ENCODE measurements around the gene CELSR1.
"Not testable (repeated sequence)": the region's sequence is repeated elsewhere in the genome, so short reads cannot be mapped to it uniquely, and the experiment has no call there.

CELSR1 gene

GRCh38 chr22:46473896-46474557 is 63.4 kb downstream of the CELSR1 start:
- Histone ChIP-seq H3K27me3 (ENCODE audit: insufficient read depth, low read depth) (peaks cover 5% of the 10 kb centered on the region; the same call in 1 of the 2 replicates), H3K79me2 (ENCODE audit: insufficient read depth, low read depth) (no peaks in the 10 kb centered on the region), H3K4me3 (IDR thresholded peaks at IDR 0.05; ENCODE audit: insufficient read depth, low read depth, low read length) (no peak overlapping the region), H3K4me1 (ENCODE audit: low read depth, poor library complexity, severe bottlenecking) (no peaks in the 10 kb centered on the region), H3K36me3 (ENCODE audit: insufficient read depth) (no peaks in the 10 kb centered on the region), H3K9ac (no peak overlapping the region), H3K27ac (no peak overlapping the region), H4K20me1 (ENCODE audit: insufficient read depth) (no peaks in the 10 kb centered on the region), H3K4me2 (no peak overlapping the region), H2AFZ (ENCODE audit: low read depth) (no peak overlapping the region)
- TF ChIP-seq CTCF (conservative IDR thresholded peaks at IDR 0.05; ENCODE audit: low read depth, low read length), result no peak

GRCh38 chr22:46473021-46473779 is 64.2 kb downstream of the CELSR1 start:
- H3K9ac ChIP-seq, result no peak overlapping the region
- no peak overlapping the region for H3K27ac ChIP-seq
- no peaks in the 10 kb centered on the region for H4K20me1 ChIP-seq (ENCODE audit: insufficient read depth)
- H3K79me2 ChIP-seq (ENCODE audit: insufficient read depth, low read depth), result no peaks in the 10 kb centered on the region
- H3K4me1 ChIP-seq (ENCODE audit: low read depth, poor library complexity, severe bottlenecking), result no peaks in the 10 kb centered on the region
- H2AFZ ChIP-seq (ENCODE audit: low read depth), result no peak overlapping the region
- no peaks in the 10 kb centered on the region for H3K36me3 ChIP-seq (ENCODE audit: insufficient read depth)
- H3K4me2 ChIP-seq, result no peak overlapping the region
- TF ChIP-seq CTCF (conservative IDR thresholded peaks at IDR 0.05; ENCODE audit: low read depth, low read length), result no peak
- peaks cover 5% of the 10 kb centered on the region; the same call in 1 of the 2 replicates for H3K27me3 ChIP-seq (ENCODE audit: insufficient read depth, low read depth)
- no peak overlapping the region for H3K4me3 ChIP-seq (IDR thresholded peaks at IDR 0.05; ENCODE audit: insufficient read depth, low read depth, low read length)

- Histone ChIP-seq H2AFZ (ENCODE audit: low read depth) (no peak overlapping the region), H3K79me2 (ENCODE audit: insufficient read depth, low read depth) (no peaks in the 10 kb centered on the region), H3K36me3 (ENCODE audit: insufficient read depth) (no peaks in the 10 kb centered on the region), H3K4me2 (no peak overlapping the region), H3K27ac (no peak overlapping the region), H3K4me1 (ENCODE audit: low read depth, poor library complexity, severe bottlenecking) (no peaks in the 10 kb centered on the region), H3K4me3 (IDR thresholded peaks at IDR 0.05; ENCODE audit: insufficient read depth, low read depth, low read length) (no peak overlapping the region), H3K27me3 (ENCODE audit: insufficient read depth, low read depth) (peaks cover 5% of the 10 kb centered on the region; the same call in 1 of the 2 replicates), H3K9ac (no peak overlapping the region), H4K20me1 (ENCODE audit: insufficient read depth) (no peaks in the 10 kb centered on the region)
- TF ChIP-seq CTCF (conservative IDR thresholded peaks at IDR 0.05; ENCODE audit: low read depth, low read length), result no peak
These were observed 64.8 kb downstream of the CELSR1 start for GRCh38 chr22:46472722-46473016.

GRCh38 chr22:46471901-46472721 is 65.3 kb downstream of the CELSR1 start:
- H4K20me1 ChIP-seq (ENCODE audit: insufficient read depth), result no peaks in the 10 kb centered on the region
- no peak for TF ChIP-seq CTCF (conservative IDR thresholded peaks at IDR 0.05; ENCODE audit: low read depth, low read length)
- no peak overlapping the region for H3K9ac ChIP-seq
- no peaks in the 10 kb centered on the region for H3K79me2 ChIP-seq (ENCODE audit: insufficient read depth, low read depth)
- no peak overlapping the region for H3K27ac ChIP-seq
- H3K27me3 ChIP-seq (ENCODE audit: insufficient read depth, low read depth), result peaks cover 5% of the 10 kb centered on the region; the same call in 1 of the 2 replicates
- no peaks in the 10 kb centered on the region for H3K4me1 ChIP-seq (ENCODE audit: low read depth, poor library complexity, severe bottlenecking)
- no peaks in the 10 kb centered on the region for H3K36me3 ChIP-seq (ENCODE audit: insufficient read depth)
- no peak overlapping the region for H3K4me2 ChIP-seq
- no peak overlapping the region for H3K4me3 ChIP-seq (IDR thresholded peaks at IDR 0.05; ENCODE audit: insufficient read depth, low read depth, low read length)
- H2AFZ ChIP-seq (ENCODE audit: low read depth), result no peak overlapping the region

- not testable (repeated sequence) for H3K27me3 ChIP-seq (ENCODE audit: insufficient read depth, low read depth); H3K4me3 ChIP-seq (IDR thresholded peaks at IDR 0.05; ENCODE audit: insufficient read depth, low read depth, low read length); H4K20me1 ChIP-seq (ENCODE audit: insufficient read depth); H3K4me2 ChIP-seq; H2AFZ ChIP-seq (ENCODE audit: low read depth); H3K79me2 ChIP-seq (ENCODE audit: insufficient read depth, low read depth); H3K9ac ChIP-seq; H3K27ac ChIP-seq; H3K36me3 ChIP-seq (ENCODE audit: insufficient read depth); H3K4me1 ChIP-seq (ENCODE audit: low read depth, poor library complexity, severe bottlenecking)
These were observed 66.1 kb downstream of the CELSR1 start for GRCh38 chr22:46471330-46471729.
